Activated T-cell treated with anti-CD3 and anti-CD28 coated beads, Interleukin-2, amount 50 U/mL, for 72 hours (primary cell): Measurements from ENCODE around the gene KCNJ14. TPM values are rescaled to one million over a fixed set of nuclear protein-coding genes. Genes with fewer than 3 reads are reported as not detected.
A peak's percentile ranks its signal among the peaks of the same experiment; 100 is the strongest.

Experiments
- ATAC-seq, 2 donors: fragments of 150-1000 bp; cut with Tn5 transposase; replicated peaks in 1 of 2; 2 replicates each; pipeline ENCODE4 v1.10.0; 2021; ENCODE audit warnings: moderate library complexity in 2 of 2, mild to moderate bottlenecking in 1 of 2
- DNase-seq, 2 donors: peaks; one replicate each; pipeline ENCODE4 v3.0.0; 2021 to 2022; ENCODE audit warnings: mixed read lengths in 1 of 2
- H3K27ac Mint-ChIP-seq: one replicate; pipeline ENCODE4 v1.8.0; 2022; ENCODE audit warnings: mild to moderate bottlenecking, moderate library complexity, mixed read lengths
- H3K27me3 Mint-ChIP-seq: one replicate; pipeline ENCODE4 v1.8.0; 2022; ENCODE audit warnings: low read depth, mixed read lengths
- H3K36me3 Mint-ChIP-seq, 2 donors: one replicate each; pipeline ENCODE4 v1.8.0; 2022; ENCODE audit warnings: mixed read lengths in 2 of 2, mild to moderate bottlenecking in 1 of 2; ENCODE audit not compliant: insufficient read depth in 2 of 2
- H3K4me1 Mint-ChIP-seq: one replicate; pipeline ENCODE4 v1.8.0; 2022; ENCODE audit warnings: low read depth, mixed read lengths
- H3K4me3 Mint-ChIP-seq, 2 donors: one replicate each; pipeline ENCODE4 v1.8.0; 2022; ENCODE audit warnings: mild to moderate bottlenecking in 2 of 2, mixed read lengths in 2 of 2, moderate library complexity in 2 of 2
- H3K9me3 Mint-ChIP-seq, 2 donors: one replicate each; pipeline ENCODE4 v1.8.0; 2022; ENCODE audit warnings: mixed read lengths in 2 of 2
- total RNA-seq, 2 donors: library from RNA; stranded (reverse); gene quantifications; one replicate each; pipeline ENCODE4 v1.2.3, GENCODE V29; 2022

The KCNJ14 gene
- 1 to 10 TPM; 3.2 to 5.0 TPM for total RNA-seq

DNA sequence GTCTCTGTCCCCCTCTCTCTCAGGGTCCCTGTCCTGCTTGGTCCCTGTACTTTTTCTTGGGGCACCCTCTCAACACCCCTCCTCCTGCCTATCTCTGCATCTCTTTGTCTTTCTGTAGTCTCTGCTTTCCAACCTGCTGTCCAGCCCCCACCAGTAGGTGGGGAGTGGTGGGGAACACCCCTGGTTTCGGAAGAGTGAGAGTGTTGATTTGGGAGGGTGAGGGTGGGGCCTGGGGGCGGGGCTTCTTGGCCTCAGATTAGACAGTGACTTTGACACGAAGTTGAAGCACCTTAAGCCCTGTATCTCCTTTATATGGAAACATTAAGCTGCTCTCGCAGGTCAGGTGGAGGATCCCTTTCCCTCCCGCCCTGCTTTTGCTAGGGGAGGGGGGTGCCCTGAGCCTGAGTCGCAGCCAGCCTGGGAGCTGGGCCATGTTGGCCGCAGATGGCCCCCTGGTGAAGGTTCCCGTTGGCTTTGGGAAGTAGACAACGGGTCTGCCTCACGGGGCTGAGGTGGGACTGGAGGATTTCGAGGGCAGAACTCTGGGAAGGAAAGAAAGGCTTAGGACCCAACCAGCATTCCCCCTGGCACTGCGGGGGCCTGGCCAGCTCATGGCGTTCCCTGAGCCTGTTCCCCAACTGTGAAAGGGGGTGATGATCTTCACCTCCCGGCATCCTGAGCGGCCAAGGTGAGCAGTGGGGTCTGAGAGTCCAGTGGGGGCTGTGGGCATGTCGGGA, at the start of gene KCNJ14:
Gene KCNJ14, plus strand, starts transcription at position 404 of the 737 bp plus-strand sequence. CDS start 6,151 bp downstream, outside the sequence.
- peaks cover 0 to 14% of the 10 kb centered on the region in 2 donors for H3K36me3 Mint-ChIP-seq
- no peak for ATAC-seq

DNA sequence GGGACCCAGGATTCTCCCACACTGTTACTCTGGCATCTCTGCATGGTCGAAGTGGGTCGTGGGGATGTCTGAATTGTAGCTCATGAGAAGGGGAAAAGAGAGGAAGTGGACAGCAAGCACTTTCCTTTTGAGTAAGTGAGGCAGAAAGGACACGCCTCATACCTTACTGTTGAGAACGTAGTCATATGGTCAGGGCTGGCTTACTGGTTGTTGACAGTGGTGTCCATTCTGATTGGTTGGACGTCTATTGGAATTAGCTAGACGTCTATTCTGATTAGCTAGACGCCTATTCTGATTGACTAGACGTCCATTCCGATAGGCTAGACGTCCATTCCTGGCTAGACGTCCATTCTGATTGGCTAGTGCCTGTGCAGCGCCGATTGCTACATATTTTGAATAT, 49.5 kb upstream of the KCNJ14 start:
- H3K27ac Mint-ChIP-seq = no peak overlapping the region
- H3K27me3 Mint-ChIP-seq = peaks cover 9% of the 10 kb centered on the region
- H3K4me1 Mint-ChIP-seq = peaks cover 5% of the 10 kb centered on the region
- no peaks in the 10 kb centered on the region for H3K36me3 Mint-ChIP-seq
- no peak overlapping the region for H3K4me3 Mint-ChIP-seq
- DNase-seq = no peak
- peak in 1 of 2 donors; percentile 25 for ATAC-seq
- no peaks in the 10 kb centered on the region for H3K9me3 Mint-ChIP-seq

More for the DNA sequence above, at the start of gene KCNJ14:
- no peak within 1 kb of the TSS for H3K4me3 Mint-ChIP-seq
- no peaks in the 10 kb centered on the region for H3K9me3 Mint-ChIP-seq
- H3K27me3 Mint-ChIP-seq = no peaks in the 10 kb centered on the region
- DNase-seq = no peak
- H3K4me1 Mint-ChIP-seq = no peaks in the 10 kb centered on the region
- no peak within 1 kb of the TSS for H3K27ac Mint-ChIP-seq

DNA sequence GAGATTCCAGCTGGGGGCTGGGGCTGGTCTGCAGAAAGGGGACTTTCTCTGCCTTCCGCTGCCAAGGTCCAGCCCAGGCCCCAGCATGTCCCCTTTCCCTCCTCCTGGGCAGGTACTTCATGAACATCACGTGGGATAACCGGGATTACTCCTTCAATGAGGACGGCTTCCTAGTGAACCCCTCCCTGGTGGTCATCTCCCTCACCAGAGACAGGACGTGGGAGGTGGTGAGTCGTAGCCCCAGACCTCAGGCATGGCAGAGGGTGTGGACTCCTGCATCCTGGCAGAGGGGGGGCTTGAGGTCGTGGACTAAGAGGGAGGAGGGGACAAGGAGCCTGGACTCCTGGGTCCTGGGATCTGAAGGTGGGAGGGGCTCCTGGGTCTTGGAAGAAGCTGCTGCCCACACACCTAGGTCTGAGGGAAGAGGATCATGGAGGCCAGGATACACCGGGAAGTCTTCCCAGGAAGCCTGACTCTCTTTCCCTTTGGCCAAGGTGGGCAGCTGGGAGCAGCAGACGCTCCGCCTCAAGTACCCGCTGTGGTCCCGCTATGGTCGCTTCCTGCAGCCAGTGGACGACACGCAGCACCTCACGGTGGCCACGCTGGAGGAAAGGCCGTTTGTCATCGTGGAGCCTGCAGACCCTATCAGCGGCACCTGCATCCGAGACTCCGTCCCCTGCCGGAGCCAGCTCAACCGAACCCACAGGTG, 41.3 kb upstream of the KCNJ14 start:
- Mint-ChIP-seq H3K9me3 (no peaks in the 10 kb centered on the region), H3K4me3 (peak overlapping the region; percentile 80 to 87), H3K27ac (no peak overlapping the region), H3K4me1 (peaks cover 30% of the 10 kb centered on the region), H3K36me3 (no peaks in the 10 kb centered on the region), H3K27me3 (peaks cover 15% of the 10 kb centered on the region)
- DNase-seq (no peak), ATAC-seq (no peak)

DNA sequence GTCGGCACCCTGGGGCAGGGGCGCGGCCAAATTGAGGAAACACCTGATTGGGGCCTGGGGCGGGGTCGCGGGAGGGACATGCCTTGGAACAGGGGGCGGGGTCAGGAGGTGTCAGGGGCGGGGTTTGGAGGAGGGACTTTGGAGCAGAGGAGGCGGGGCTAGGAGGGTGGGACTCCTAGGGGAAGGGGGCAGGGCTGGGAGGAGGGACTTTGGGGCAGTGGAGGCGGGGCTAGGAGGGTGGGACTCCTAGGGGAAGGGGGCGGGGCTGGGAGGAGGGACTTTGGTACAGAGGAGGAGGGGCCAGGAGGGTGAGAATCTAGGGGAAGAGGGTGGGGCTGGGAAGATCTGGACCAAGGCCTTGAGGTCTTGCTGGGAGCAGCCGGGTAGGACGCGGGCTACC, 40.0 kb upstream of the KCNJ14 start:
- H3K4me1 Mint-ChIP-seq = peaks cover 36% of the 10 kb centered on the region

DNA sequence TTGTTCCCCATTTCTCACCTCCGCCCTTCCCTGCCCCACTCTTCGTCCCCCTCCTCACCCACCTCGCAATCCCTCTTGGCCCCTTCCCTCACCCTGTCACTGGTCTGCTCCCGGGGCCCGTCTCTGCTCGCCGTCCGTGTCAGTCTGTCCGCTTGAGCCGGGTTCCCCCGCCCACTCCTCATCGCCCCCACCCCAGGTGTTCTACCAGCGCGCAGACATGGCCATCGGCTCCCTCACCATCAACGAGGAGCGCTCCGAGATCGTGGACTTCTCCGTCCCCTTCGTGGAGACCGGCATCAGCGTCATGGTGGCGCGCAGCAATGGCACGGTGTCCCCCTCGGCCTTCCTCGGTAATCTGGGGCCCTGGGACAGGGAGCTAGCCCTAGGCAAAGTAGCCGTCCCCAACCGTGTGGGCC, 39.6 kb upstream of the KCNJ14 start:
- Mint-ChIP-seq H3K4me1 (peaks cover 36% of the 10 kb centered on the region), H3K27ac (no peak overlapping the region), H3K4me3 (peak overlapping the region; percentile 80 to 87), H3K9me3 (no peaks in the 10 kb centered on the region), H3K36me3 (no peaks in the 10 kb centered on the region), H3K27me3 (peaks cover 15% of the 10 kb centered on the region)
- DNase-seq = no peak
- ATAC-seq = no peak

More for the DNA sequence above, 40.0 kb upstream of the KCNJ14 start:
- Mint-ChIP-seq H3K9me3 (no peaks in the 10 kb centered on the region), H3K27me3 (peaks cover 15% of the 10 kb centered on the region), H3K36me3 (no peaks in the 10 kb centered on the region), H3K4me3 (peak overlapping the region; percentile 80 to 87), H3K27ac (no peak overlapping the region)
- peak; percentile 83 to 84 for DNase-seq
- peak; percentile 58 to 65 for ATAC-seq

DNA sequence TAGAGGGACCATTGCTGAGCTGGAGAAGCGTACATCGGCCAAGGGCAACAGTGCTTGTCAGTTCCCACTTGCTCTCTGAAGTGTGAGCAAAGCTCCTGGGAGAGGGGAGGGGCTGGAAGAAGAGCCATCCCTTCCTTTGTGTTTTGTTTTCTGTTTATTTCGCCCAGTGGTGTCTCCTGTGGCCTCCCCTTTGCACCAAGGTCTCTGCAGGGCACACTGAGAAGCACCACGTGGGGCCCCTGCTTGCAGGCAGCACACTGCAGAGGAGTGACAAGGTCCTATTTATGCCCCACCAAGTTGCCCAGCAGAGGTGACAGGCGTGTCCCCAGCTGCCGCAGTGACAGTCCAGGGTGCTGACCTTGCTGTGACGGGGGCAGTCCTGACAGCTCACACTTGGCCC, 38.0 kb upstream of the KCNJ14 start:
- H3K36me3 Mint-ChIP-seq = no peaks in the 10 kb centered on the region
- peaks cover 15% of the 10 kb centered on the region for H3K27me3 Mint-ChIP-seq
- no peak for DNase-seq
- peaks cover 36% of the 10 kb centered on the region for H3K4me1 Mint-ChIP-seq
- no peak for ATAC-seq
- H3K4me3 Mint-ChIP-seq = no peak overlapping the region
- no peak overlapping the region for H3K27ac Mint-ChIP-seq
- H3K9me3 Mint-ChIP-seq = no peaks in the 10 kb centered on the region

DNA sequence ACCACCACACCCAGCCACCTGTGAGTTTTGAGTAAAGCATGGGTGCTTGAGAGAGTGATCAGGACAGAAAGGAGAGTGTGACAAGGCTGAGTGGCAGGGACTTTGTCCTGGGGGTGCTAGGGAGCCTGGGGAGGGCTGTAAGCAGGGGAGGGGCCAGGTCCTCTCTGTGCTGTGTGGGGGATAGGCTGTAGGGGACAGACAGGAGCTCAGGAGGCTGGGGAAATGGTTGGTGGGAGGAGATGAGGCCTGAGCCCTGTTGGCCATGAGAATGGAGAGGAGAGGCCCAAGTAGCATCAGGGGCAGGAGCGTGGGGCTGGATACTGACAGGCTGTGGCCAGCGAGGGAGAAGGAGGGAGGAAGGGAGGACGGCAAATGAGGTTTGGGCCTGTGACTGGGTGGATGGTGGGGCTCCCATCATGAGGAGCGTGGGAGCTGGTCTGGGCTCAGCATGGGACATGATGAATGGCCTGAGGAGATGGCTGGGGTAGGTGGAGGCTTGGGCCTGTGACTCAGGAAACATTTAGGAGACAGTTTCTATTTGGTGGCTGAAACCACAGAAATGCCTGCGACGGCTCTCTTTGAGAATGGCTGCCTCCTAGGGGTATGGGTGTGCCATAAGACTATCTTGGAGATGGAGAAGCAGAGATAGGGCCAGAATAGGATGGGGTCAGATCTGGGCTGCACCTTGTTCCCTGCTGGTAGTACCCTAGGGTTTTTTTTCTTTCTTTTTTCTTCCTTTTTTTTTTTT, 36.9 kb upstream of the KCNJ14 start:
- Mint-ChIP-seq H3K27me3 (peaks cover 15% of the 10 kb centered on the region), H3K4me1 (peaks cover 36% of the 10 kb centered on the region), H3K27ac (peak overlapping the region; percentile 78), H3K4me3 (peak overlapping the region; percentile 80), H3K36me3 (no peaks in the 10 kb centered on the region), H3K9me3 (no peaks in the 10 kb centered on the region)
- ATAC-seq = peak; percentile 27 to 42
- peak in 1 of 2 donors; percentile 40 for DNase-seq

DNA sequence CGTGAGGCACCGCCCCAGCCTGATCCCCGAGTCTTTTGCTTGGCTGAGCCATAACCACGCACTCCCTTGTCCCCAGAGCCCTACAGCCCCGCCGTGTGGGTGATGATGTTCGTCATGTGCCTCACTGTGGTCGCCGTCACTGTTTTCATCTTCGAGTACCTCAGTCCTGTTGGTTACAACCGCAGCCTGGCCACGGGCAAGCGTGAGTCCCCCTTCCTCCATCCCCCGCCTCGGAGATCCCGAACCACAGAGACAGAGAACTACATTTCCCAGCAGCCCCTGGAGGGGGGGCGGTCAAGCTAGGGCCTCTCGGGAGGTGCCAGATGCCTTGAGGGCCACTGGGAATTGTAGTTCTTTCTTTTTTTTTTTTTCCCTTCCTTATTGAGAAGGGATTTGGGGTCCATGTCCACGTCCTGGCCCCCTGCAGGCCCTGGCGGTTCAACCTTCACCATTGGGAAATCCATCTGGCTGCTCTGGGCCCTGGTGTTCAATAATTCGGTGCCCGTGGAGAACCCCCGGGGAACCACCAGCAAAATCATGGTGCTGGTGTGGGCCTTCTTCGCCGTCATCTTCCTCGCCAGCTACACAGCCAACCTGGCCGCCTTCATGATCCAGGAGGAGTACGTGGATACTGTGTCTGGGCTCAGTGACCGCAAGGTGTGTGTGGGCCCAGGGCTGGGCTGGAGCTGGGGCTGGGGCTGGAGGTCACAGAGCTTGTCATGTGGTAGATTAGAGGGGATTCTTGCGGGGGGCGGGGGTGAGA, 36.0 kb upstream of the KCNJ14 start:
- Mint-ChIP-seq H3K9me3 (no peaks in the 10 kb centered on the region), H3K36me3 (no peaks in the 10 kb centered on the region), H3K4me3 (peak overlapping the region; percentile 80), H3K27me3 (peaks cover 15% of the 10 kb centered on the region), H3K27ac (peak overlapping the region; percentile 78), H3K4me1 (peaks cover 36% of the 10 kb centered on the region)
- DNase-seq = peak; percentile 83 to 89
- ATAC-seq = peak; percentile 81 to 85

DNA sequence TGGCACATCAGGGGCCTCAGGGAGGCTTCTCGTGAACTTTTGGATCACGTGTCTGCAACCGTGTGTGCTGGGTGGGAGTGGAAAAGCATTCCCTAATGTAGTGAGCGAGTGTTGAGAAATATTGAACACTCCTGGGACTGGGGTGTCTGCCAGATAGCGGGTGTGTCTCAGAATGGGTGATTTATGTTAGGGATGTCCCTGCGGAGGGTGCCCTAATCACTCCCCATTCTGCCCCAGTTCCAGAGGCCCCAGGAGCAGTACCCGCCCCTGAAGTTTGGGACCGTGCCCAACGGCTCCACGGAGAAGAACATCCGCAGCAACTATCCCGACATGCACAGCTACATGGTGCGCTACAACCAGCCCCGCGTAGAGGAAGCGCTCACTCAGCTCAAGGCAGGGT, 33.8 kb upstream of the KCNJ14 start:
- DNase-seq (no peak), ATAC-seq (no peak)
- H3K27ac Mint-ChIP-seq = no peak overlapping the region
- H3K36me3 Mint-ChIP-seq = no peaks in the 10 kb centered on the region
- no peak overlapping the region for H3K4me3 Mint-ChIP-seq
- H3K4me1 Mint-ChIP-seq = peaks cover 26% of the 10 kb centered on the region
- H3K27me3 Mint-ChIP-seq = peaks cover 2% of the 10 kb centered on the region
- no peaks in the 10 kb centered on the region for H3K9me3 Mint-ChIP-seq

DNA sequence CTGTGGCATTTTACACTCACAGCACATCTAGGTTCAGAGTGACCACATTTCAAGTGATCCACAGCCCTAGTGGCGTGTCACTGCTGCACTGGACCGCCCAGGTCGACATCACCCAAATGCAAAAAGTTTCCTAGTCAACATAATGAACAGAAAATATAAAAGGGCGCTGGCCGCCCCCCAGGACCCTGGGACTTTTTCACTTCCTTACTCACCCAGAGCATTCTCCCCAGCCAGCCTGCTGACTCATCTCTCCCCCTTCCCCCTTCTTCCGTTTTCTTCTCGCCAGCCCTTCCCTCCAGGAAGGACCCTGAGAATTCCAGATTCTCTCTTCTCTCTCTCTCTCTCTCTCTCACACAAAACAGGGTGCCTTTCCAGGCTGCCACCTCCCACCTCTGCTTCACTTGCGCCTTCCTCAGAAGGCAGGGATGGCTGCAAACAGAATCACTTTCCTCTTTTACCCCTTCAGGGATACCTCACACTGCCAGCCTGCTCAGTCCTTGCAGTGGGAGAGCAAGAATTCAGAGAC, 30.6 kb upstream of the KCNJ14 start:
- peak overlapping the region in 1 of 2 donors; percentile 71 for H3K4me3 Mint-ChIP-seq
- H3K9me3 Mint-ChIP-seq = no peaks in the 10 kb centered on the region
- peaks cover 8% of the 10 kb centered on the region for H3K4me1 Mint-ChIP-seq
- H3K36me3 Mint-ChIP-seq = no peaks in the 10 kb centered on the region
- DNase-seq = no peak
- no peaks in the 10 kb centered on the region for H3K27me3 Mint-ChIP-seq
- no peak overlapping the region for H3K27ac Mint-ChIP-seq
- peak in 1 of 2 donors; percentile 30 for ATAC-seq

DNA sequence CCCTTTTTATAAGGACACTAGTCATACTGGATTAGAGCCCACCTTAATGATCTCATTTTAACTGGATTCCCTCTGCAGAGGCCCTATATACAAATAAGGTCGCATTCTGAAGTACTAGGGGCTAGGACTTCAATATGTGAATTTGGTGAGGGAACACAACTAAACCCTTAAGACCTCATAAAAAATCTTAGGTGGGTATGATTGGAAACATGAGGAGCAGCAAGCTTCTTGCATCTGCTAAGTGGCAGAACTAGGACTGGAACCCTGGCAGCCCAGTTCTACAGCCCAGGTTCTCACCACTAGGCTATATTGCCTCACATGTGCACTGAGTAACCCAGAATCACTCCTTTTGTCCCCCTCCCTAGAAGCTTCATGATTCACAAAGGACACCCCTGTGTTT, 26.7 kb upstream of the KCNJ14 start:
- Mint-ChIP-seq H3K36me3 (no peaks in the 10 kb centered on the region), H3K27ac (no peak overlapping the region), H3K27me3 (no peaks in the 10 kb centered on the region), H3K9me3 (no peaks in the 10 kb centered on the region), H3K4me1 (peaks cover 8% of the 10 kb centered on the region), H3K4me3 (no peak overlapping the region)
- DNase-seq = no peak
- ATAC-seq = no peak

DNA sequence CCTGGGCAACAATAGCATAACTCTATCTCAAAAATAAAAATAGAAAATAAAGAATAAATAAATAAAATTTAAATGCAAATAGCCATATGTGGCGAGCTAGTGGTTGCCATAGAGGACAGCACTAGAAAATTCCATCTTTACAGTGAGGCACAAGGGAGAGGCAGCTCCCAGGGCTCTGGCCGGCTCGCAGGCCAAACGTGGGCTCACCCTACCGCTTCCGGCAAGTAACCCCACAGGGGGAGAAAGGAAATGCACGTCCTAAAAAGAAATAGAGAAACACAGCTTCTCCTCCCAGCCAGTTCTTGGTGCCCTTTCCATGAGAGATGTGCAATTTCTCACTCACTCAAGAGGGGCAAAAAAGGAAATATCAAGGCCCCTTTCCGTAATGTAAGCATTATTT, 22.0 kb upstream of the KCNJ14 start:
- Mint-ChIP-seq H3K27me3 (no peaks in the 10 kb centered on the region), H3K36me3 (no peaks in the 10 kb centered on the region), H3K4me1 (no peaks in the 10 kb centered on the region), H3K9me3 (no peaks in the 10 kb centered on the region), H3K4me3 (no peak overlapping the region), H3K27ac (no peak overlapping the region)
- ATAC-seq (no peak), DNase-seq (no peak)
